HG03342 (cell line): Measurements from ENCODE around the gene CXCL17.
A peak's percentile ranks its signal among the peaks of the same experiment; 100 is the strongest.
"Not testable (repeated sequence)": the region's sequence is repeated elsewhere in the genome, so short reads cannot be mapped to it uniquely, and the experiment has no call there.

Source experiments
- ATAC-seq: cut with Tn5 transposase; IDR thresholded peaks from one replicate; pipeline ENCODE4 v1.9.1; 2021; ENCODE audit warnings: mild to moderate bottlenecking, moderate library complexity; ENCODE audit not compliant: unreplicated experiment

The CXCL17 gene

GRCh38 chr19:42466521-42467182 lies 23.9 kb upstream of the CXCL17 start:
- no peak for ATAC-seq

GRCh38 chr19:42465827-42466280 lies 23.1 kb upstream of the CXCL17 start:
- ATAC-seq: peak; percentile 80

GRCh38 chr19:42461700-42462324 lies 19.1 kb upstream of the CXCL17 start:
- no peak for ATAC-seq

GRCh38 chr19:42461231-42461630 lies 18.5 kb upstream of the CXCL17 start:
- not testable (repeated sequence) for ATAC-seq

- ATAC-seq: no peak
These were observed 17.2 kb upstream of the CXCL17 start for GRCh38 chr19:42459926-42460325.

- ATAC-seq: no peak
These were observed 12.9 kb upstream of the CXCL17 start for GRCh38 chr19:42455621-42456081.

- no peak for ATAC-seq
These were observed 12.3 kb upstream of the CXCL17 start for GRCh38 chr19:42455086-42455485.

- ATAC-seq: no peak
These were observed 9.8 kb upstream of the CXCL17 start for GRCh38 chr19:42452590-42452989.

GRCh38 chr19:42450314-42450934 lies 7.7 kb upstream of the CXCL17 start:
- ATAC-seq: peak; percentile 69

GRCh38 chr19:42448306-42448705 lies 5.6 kb upstream of the CXCL17 start:
- not testable (repeated sequence) for ATAC-seq

GRCh38 chr19:42445948-42446347 lies 3.2 kb upstream of the CXCL17 start:
- ATAC-seq: no peak

GRCh38 chr19:42443944-42444398 lies 1.2 kb upstream of the CXCL17 start:
- ATAC-seq: no peak

- ATAC-seq: no peak
These were observed 1.7 kb downstream of the CXCL17 start for GRCh38 chr19:42441049-42441445.

GRCh38 chr19:42440357-42441048 lies 2.2 kb downstream of the CXCL17 start:
- no peak for ATAC-seq

GRCh38 chr19:42436006-42436405 lies 6.7 kb downstream of the CXCL17 start:
- no peak for ATAC-seq

GRCh38 chr19:42435316-42435715 lies 7.4 kb downstream of the CXCL17 start:
- no peak for ATAC-seq

GRCh38 chr19:42433503-42434260 lies 9.1 kb downstream of the CXCL17 start:
- no peak for ATAC-seq

- no peak for ATAC-seq
These were observed 11.3 kb downstream of the CXCL17 start for GRCh38 chr19:42431486-42431885.

GRCh38 chr19:42428676-42429075 lies 14.1 kb downstream of the CXCL17 start:
- no peak for ATAC-seq

- no peak for ATAC-seq
These were observed 15.4 kb downstream of the CXCL17 start, which contains the start of gene LIPE for GRCh38 chr19:42427313-42427712. Gene LIPE, minus strand, starts transcription at chr19:42427388. Its CDS starts 239 bp downstream, at chr19:42427149.
